K562 (cell line): ENCODE results near the gene KNL1. TPM values are rescaled to one million over a fixed set of nuclear protein-coding genes. Genes with fewer than 3 reads are reported as not detected.
A peak's percentile ranks its signal among the peaks of the same experiment; 100 is the strongest.

Source experiments
- CLOCK ChIP-seq: fragments of 250-450 bp; sonication (Bioruptor Pico); IDR thresholded peaks from 2 replicates; pipeline ENCODE4 v1.4.0; 2020; ENCODE audit warnings: mild to moderate bottlenecking, moderate library complexity, borderline replicate concordance
- ESRRA ChIP-seq: fragments of 450-650 bp; IDR thresholded peaks from 2 replicates; pipeline ENCODE4 v1.6.1; 2014; ENCODE audit warnings: low read depth, mild to moderate bottlenecking, moderate library complexity, borderline replicate concordance
- FOXJ3 ChIP-seq: sonication (generic); formaldehyde crosslinking; IDR thresholded peaks from 2 replicates; pipeline ENCODE4 v1.4.0; 2020; ENCODE audit warnings: mild to moderate bottlenecking, missing genetic modification reagents
- FOXP1 ChIP-seq: sonication (generic); formaldehyde crosslinking; IDR thresholded peaks from 2 replicates; pipeline ENCODE4 v1.8.0; 2022; ENCODE audit warnings: mild to moderate bottlenecking, missing genetic modification reagents
- GTF2B ChIP-seq: IDR thresholded peaks from 2 replicates; pipeline ENCODE4 v1.6.1; 2011; ENCODE audit not compliant: insufficient read length; ENCODE audit errors: extremely low read depth
- HDAC3 ChIP-seq: fragments of 450-650 bp; IDR thresholded peaks from 2 replicates; pipeline ENCODE4 v1.6.1; 2018; ENCODE audit warnings: borderline replicate concordance, mild to moderate bottlenecking, moderate library complexity; ENCODE audit not compliant: partially characterized antibody
- HLTF ChIP-seq: fragments of 450-650 bp; IDR thresholded peaks from 2 replicates; pipeline ENCODE4 v1.6.1; 2016
- HMGN3 ChIP-seq: IDR thresholded peaks from 2 replicates; pipeline ENCODE4 v1.6.1; 2011; ENCODE audit warnings: borderline replicate concordance, low read depth, mild to moderate bottlenecking, mixed read lengths, low read length; ENCODE audit not compliant: insufficient read length; ENCODE audit errors: extremely low read depth
- KAT8 ChIP-seq: fragments of 450-650 bp; IDR thresholded peaks from 2 replicates; pipeline ENCODE4 v1.6.1; 2016; ENCODE audit warnings: low read depth, mild to moderate bottlenecking
- MAFG ChIP-seq: fragments of 450-650 bp; conservative IDR thresholded peaks from 2 replicates; pipeline ENCODE4 v1.6.1; 2016; ENCODE audit warnings: missing genetic modification characterization, missing compliant biosample characterization
- NFE2 ChIP-seq: IDR thresholded peaks from 2 replicates; pipeline ENCODE4 v1.6.1; 2014; ENCODE audit warnings: antibody characterized with exemption, low read depth
- NFE2L1 ChIP-seq: fragments of 450-650 bp; IDR thresholded peaks from 2 replicates; pipeline ENCODE4 v1.6.1; 2016; ENCODE audit warnings: missing genetic modification characterization, low read depth, mild to moderate bottlenecking, missing compliant biosample characterization, moderate library complexity, borderline replicate concordance
- NFYB ChIP-seq: IDR thresholded peaks from 2 replicates; pipeline ENCODE4 v1.6.1; 2011; ENCODE audit warnings: mild to moderate bottlenecking, moderate library complexity; ENCODE audit not compliant: insufficient read length; ENCODE audit errors: extremely low read depth
- RBFOX2 ChIP-seq: fragments of 200-400 bp; formaldehyde crosslinking; IDR thresholded peaks from 2 replicates; pipeline ENCODE4 v1.6.1; 2017; ENCODE audit warnings: low read depth, mild to moderate bottlenecking, low read length, moderate library complexity
- RFX1 ChIP-seq: fragments of 450-650 bp; IDR thresholded peaks from 2 replicates; pipeline ENCODE4 v1.6.1; 2016; ENCODE audit warnings: mild to moderate bottlenecking, moderate library complexity
- ZBTB1 ChIP-seq: sonication (generic); formaldehyde crosslinking; IDR thresholded peaks from 2 replicates; pipeline ENCODE4 v1.8.1; 2023; ENCODE audit warnings: missing genetic modification reagents, low read depth, mild to moderate bottlenecking, borderline replicate concordance
- ZNF23 ChIP-seq: fragments of 250-450 bp; sonication (Bioruptor Pico); IDR thresholded peaks from 2 replicates; pipeline ENCODE4 v1.4.0; 2020; ENCODE audit warnings: mild to moderate bottlenecking
- ZNF408 ChIP-seq: fragments of 250-450 bp; sonication (Bioruptor Pico); IDR thresholded peaks from 2 replicates; pipeline ENCODE4 v1.4.0; 2020; ENCODE audit warnings: low read depth, mild to moderate bottlenecking, moderate library complexity
- ZNF696 ChIP-seq: fragments of 250-450 bp; sonication (Bioruptor Pico); conservative IDR thresholded peaks from 2 replicates; pipeline ENCODE4 v1.4.0; 2020; ENCODE audit warnings: mild to moderate bottlenecking, moderate library complexity
- ZNF699 ChIP-seq: fragments of 250-450 bp; sonication (Bioruptor Pico); IDR thresholded peaks from 2 replicates; pipeline ENCODE4 v1.8.0; 2021; ENCODE audit warnings: mild to moderate bottlenecking, moderate library complexity; ENCODE audit not compliant: insufficient replicate concordance
- ZNF785 ChIP-seq: fragments of 250-450 bp; sonication (Bioruptor Pico); IDR thresholded peaks from 2 replicates; pipeline ENCODE4 v1.4.0; 2020; ENCODE audit warnings: mild to moderate bottlenecking
- polyA plus RNA-seq, 8 experiments: library from polyadenylated mRNA; depleted of rRNA in 4 of 8; stranded (reverse) in 5 of 8; unstranded in 3 of 8; fragments of >200 nt; fragmentation: Nextera tagmentation in 2 of 8; fragmentation: Illumina TruSeq in 1 of 8; extraction: Ambion mirVana in 2 of 8; extraction: Trizol in 1 of 8; gene quantifications; 2 replicates each; pipeline versions ENCODE4 v1.2.1 to v1.2.3, GENCODE V29; 2011 to 2014; ENCODE audit warnings: inconsistent platforms in 1 of 8, missing spikeins in 1 of 8
- total RNA-seq, 7 experiments: library from RNA; depleted of rRNA in 6 of 7; stranded (reverse); fragments of >200 nt in 6 of 7; fragmentation: Illumina TruSeq in 2 of 7; extraction: Trizol in 2 of 7; gene quantifications; 2 replicates each; pipeline versions ENCODE4 v1.2.1 to v1.2.3, GENCODE V29; 2011 to 2021; ENCODE audit warnings: low replicate concordance in 1 of 7
- TF ChIP-seq, protein P1 (sequence below): fragments of 450-650 bp; IDR thresholded peaks from 2 replicates; pipeline ENCODE4 v1.6.1; 2018; ENCODE audit not compliant: partially characterized antibody

The KNL1 gene
- total and polyA plus RNA-seq, 9 of the 15 experiments (the other 6 are each of a cell fraction or from before 2014, with no cell fraction given): 14.5 to 65.4 (median 34.6) TPM

DNA sequence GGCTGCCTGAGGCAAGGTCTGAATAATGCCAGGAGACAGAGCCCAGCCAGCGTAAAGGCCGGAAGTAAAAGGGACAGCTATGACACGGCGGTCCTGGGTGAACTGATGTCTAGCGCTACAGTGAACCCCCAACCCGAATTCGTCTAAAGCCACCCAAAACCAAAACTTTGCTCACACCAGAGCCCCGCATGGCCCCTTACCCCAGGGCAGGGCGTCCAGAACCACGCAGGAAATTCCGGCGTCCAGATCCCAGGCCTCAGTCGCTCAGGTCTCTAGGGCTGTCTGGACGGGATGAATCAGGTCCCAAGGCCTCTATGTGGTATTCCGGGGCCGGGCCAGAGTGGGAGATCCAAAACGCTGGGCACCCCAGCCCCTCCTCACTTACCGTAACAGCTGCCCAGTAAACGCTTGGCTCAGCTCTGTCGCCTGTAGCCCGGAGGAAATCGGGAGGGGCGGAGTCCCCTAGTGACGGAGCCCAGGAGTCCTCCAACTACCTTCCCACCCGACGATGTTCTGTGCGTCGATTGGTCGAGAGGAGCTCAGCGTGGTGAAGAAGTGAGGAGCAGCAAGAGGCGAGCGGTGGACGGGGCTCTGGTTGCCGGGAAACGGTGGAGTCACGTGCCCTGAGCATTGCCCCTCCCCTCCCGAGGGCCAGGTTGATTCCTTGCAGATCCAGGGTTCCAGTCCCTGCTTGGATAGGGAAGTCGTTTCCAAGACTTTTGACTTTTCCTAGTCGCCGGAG is 29.3 kb upstream of the KNL1 start, which contains the start of gene CCDC32 (continued):
- TF ChIP-seq CLOCK (CRISPR knock-in tag) (no peak), RBFOX2 (peak; percentile 90), ZNF23 (CRISPR knock-in tag) (no peak), ESRRA (no peak), ZNF408 (no peak), ZNF785 (no peak), NFYB (peak; percentile 50), ZNF696 (no peak), GTF2B (no peak), NFE2L1 (no peak), MAFG (tag) (no peak), RFX1 (peak; percentile 95), FOXJ3 (CRISPR knock-in tag) (no peak), HLTF (no peak), HMGN3 (no peak), NFE2 (no peak; the same call in 1 of the 2 replicates), ZBTB1 (CRISPR knock-in tag) (no peak), HDAC3 (no peak), KAT8 (no peak), ZNF699 (no peak), FOXP1 (CRISPR knock-in tag) (no peak)
- TF ChIP-seq, protein P1, sequence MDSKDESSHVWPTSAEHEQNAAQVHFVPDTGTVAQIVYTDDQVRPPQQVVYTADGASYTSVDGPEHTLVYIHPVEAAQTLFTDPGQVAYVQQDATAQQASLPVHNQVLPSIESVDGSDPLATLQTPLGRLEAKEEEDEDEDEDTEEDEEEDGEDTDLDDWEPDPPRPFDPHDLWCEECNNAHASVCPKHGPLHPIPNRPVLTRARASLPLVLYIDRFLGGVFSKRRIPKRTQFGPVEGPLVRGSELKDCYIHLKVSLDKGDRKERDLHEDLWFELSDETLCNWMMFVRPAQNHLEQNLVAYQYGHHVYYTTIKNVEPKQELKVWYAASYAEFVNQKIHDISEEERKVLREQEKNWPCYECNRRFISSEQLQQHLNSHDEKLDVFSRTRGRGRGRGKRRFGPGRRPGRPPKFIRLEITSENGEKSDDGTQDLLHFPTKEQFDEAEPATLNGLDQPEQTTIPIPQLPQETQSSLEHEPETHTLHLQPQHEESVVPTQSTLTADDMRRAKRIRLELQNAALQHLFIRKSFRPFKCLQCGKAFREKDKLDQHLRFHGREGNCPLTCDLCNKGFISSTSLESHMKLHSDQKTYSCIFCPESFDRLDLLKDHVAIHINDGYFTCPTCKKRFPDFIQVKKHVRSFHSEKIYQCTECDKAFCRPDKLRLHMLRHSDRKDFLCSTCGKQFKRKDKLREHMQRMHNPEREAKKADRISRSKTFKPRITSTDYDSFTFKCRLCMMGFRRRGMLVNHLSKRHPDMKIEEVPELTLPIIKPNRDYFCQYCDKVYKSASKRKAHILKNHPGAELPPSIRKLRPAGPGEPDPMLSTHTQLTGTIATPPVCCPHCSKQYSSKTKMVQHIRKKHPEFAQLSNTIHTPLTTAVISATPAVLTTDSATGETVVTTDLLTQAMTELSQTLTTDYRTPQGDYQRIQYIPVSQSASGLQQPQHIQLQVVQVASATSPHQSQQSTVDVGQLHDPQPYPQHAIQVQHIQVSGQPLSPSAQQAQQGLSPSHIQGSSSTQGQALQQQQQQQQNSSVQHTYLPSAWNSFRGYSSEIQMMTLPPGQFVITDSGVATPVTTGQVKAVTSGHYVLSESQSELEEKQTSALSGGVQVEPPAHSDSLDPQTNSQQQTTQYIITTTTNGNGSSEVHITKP: peak; percentile 17
